Hepatocyte (in vitro differentiated cells): ENCODE results near the gene FAM210A. TPM values are rescaled to one million over a fixed set of nuclear protein-coding genes. Genes with fewer than 3 reads are reported as not detected.
A peak's percentile ranks its signal among the peaks of the same experiment; 100 is the strongest.

Source experiments
- DNase-seq: peaks from one replicate; pipeline ENCODE4 v3.0.0-alpha.2; 2016; ENCODE audit warnings: low spot score
- H2AFZ ChIP-seq: fragments of 200-600 bp; sonication (generic); 2 replicates; pipeline ENCODE4 v1.6.0; 2016; ENCODE audit warnings: antibody characterized with exemption, mild to moderate bottlenecking
- H3K27ac ChIP-seq: fragments of 200-600 bp; sonication (generic); 2 replicates; pipeline ENCODE4 v1.5.1; 2016; ENCODE audit warnings: mild to moderate bottlenecking
- H3K27me3 ChIP-seq: fragments of 200-600 bp; sonication (generic); 2 replicates; pipeline ENCODE4 v1.6.1; 2016
- H3K36me3 ChIP-seq: fragments of 200-600 bp; sonication (generic); replicated peaks from 2 replicates; pipeline ENCODE4 v1.5.1; 2016; ENCODE audit warnings: low read depth; ENCODE audit not compliant: insufficient read depth
- H3K4me1 ChIP-seq: fragments of 200-600 bp; sonication (generic); 2 replicates; pipeline ENCODE4 v1.5.1; 2016; ENCODE audit warnings: mild to moderate bottlenecking, moderate library complexity; ENCODE audit not compliant: insufficient read depth
- H3K4me2 ChIP-seq: fragments of 200-600 bp; sonication (generic); 2 replicates; pipeline ENCODE4 v1.6.0; 2016
- H3K4me3 ChIP-seq: fragments of 200-600 bp; sonication (generic); 2 replicates; pipeline ENCODE4 v1.5.1; 2016; ENCODE audit warnings: mild to moderate bottlenecking
- H3K79me2 ChIP-seq: fragments of 200-600 bp; sonication (generic); 2 replicates; pipeline ENCODE4 v1.6.0; 2017; ENCODE audit warnings: mild to moderate bottlenecking
- H3K9me2 ChIP-seq: fragments of 200-600 bp; sonication (generic); replicated peaks from 2 replicates; pipeline ENCODE4 v1.6.0; 2017; ENCODE audit warnings: mild to moderate bottlenecking; ENCODE audit not compliant: insufficient read depth
- H3K9me3 ChIP-seq: fragments of 200-600 bp; sonication (generic); 2 replicates; pipeline ENCODE4 v1.5.1; 2016; ENCODE audit warnings: low read depth, mild to moderate bottlenecking
- H4K20me1 ChIP-seq: fragments of 200-600 bp; sonication (generic); 2 replicates; pipeline ENCODE4 v1.6.0; 2016; ENCODE audit warnings: mild to moderate bottlenecking; ENCODE audit not compliant: insufficient read depth, poor library complexity, severe bottlenecking
- EZH2 ChIP-seq: fragments of 200-600 bp; sonication (generic); IDR thresholded peaks from 2 replicates; pipeline ENCODE4 v1.6.1; 2016; ENCODE audit warnings: antibody characterized with exemption, mild to moderate bottlenecking, borderline replicate concordance
- EZH2phosphoT487 ChIP-seq: fragments of 200-600 bp; sonication (generic); IDR thresholded peaks from one replicate; pipeline ENCODE4 v1.6.1; 2018; ENCODE audit warnings: antibody characterized with exemption, mild to moderate bottlenecking, low read depth, moderate library complexity; ENCODE audit not compliant: unreplicated experiment, severe bottlenecking
- WGBS: methylation state at CpG from one replicate; pipeline ENCODE4 v1.1.6; 2016; ENCODE audit warnings: low lambda C conversion rate; ENCODE audit errors: missing lambda C conversion rate; 5-methylcytosine and 5-hydroxymethylcytosine counted together
- polyA plus RNA-seq: library from polyadenylated mRNA; unstranded; fragments of >200 nt; fragmentation: Nextera tagmentation; extraction: Ambion mirVana; gene quantifications from 2 replicates; pipeline ENCODE4 v1.2.1, GENCODE V29; 2016
- total RNA-seq: library from RNA; depleted of rRNA; stranded (reverse); fragments of >200 nt; gene quantifications from 2 replicates; pipeline ENCODE4 v1.2.3, GENCODE V29; 2014
- TF ChIP-seq, protein P1 (sequence below): fragments of 200-600 bp; sonication (generic); IDR thresholded peaks from 2 replicates; pipeline ENCODE4 v1.5.1; 2016; ENCODE audit warnings: antibody characterized with exemption, mild to moderate bottlenecking; ENCODE audit not compliant: poor library complexity

FAM210A gene, protein sequence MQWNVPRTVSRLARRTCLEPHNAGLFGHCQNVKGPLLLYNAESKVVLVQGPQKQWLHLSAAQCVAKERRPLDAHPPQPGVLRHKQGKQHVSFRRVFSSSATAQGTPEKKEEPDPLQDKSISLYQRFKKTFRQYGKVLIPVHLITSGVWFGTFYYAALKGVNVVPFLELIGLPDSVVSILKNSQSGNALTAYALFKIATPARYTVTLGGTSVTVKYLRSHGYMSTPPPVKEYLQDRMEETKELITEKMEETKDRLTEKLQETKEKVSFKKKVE
- total RNA-seq: 20.6 and 25.0 TPM in 2 replicates
- polyA plus RNA-seq: 12.1 and 13.9 TPM in 2 replicates

DNA sequence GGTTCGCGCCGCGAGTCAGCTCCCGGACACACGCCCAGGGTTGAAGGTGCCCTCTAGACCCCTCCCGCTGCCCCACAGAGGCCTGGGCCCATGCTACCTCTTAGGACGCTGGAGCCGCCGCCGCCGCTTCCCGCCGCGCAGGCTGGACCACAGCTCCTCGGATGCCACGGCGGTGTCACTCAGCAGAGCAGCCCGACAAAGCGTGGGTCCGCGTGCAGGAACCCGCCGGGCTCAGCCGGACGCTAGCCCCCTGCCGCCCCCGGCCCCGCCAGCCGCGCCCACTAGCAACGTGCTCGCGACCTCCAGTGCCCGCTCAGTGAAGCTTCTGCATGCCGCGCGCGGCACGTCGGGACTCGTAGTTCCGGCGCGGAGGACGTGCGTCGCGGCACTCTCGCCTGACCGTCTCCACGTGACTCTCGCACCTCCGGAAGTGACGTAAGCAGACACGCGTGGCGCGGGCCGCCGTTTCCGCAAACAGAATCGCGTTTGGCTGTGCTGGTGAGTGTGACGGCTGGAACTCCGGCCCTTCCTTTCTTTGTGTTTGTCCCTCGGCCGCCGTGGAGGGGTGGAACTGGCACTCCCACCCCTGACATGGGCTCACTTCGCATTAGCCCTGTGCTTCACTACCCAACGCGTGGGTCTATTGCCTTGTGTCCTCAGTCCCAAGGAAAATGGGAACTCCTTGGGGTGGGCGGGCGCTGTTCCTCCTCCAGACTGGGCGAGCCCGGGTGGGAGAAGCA, at the start of gene FAM210A, which contains the start of gene RNMT:
Gene FAM210A, minus strand, starts transcription at position 327 of the 740 bp plus-strand sequence. CDS start 44,481 bp downstream, outside the sequence.
Gene RNMT, plus strand, starts transcription at position 442 of the 740 bp plus-strand sequence. CDS start 4,845 bp downstream, outside the sequence.
- H3K9me3 ChIP-seq: no peaks in the 10 kb centered on the region
- H3K27me3 ChIP-seq: no peaks in the 10 kb centered on the region
- H3K79me2 ChIP-seq: peaks cover 88% of the 10 kb centered on the region
- H4K20me1 ChIP-seq: peaks cover 21% of the 10 kb centered on the region
- H3K4me1 ChIP-seq: peaks cover 5% of the 10 kb centered on the region
- H3K36me3 ChIP-seq: no peaks in the 10 kb centered on the region
- 1% methylated on average over 52 of the region's 76 CpGs for WGBS
- H2AFZ ChIP-seq: peak within 1 kb of the TSS; percentile 67
- TF ChIP-seq EZH2phosphoT487: no peak
- TF ChIP-seq EZH2: no peak
- TF ChIP-seq, protein P1, sequence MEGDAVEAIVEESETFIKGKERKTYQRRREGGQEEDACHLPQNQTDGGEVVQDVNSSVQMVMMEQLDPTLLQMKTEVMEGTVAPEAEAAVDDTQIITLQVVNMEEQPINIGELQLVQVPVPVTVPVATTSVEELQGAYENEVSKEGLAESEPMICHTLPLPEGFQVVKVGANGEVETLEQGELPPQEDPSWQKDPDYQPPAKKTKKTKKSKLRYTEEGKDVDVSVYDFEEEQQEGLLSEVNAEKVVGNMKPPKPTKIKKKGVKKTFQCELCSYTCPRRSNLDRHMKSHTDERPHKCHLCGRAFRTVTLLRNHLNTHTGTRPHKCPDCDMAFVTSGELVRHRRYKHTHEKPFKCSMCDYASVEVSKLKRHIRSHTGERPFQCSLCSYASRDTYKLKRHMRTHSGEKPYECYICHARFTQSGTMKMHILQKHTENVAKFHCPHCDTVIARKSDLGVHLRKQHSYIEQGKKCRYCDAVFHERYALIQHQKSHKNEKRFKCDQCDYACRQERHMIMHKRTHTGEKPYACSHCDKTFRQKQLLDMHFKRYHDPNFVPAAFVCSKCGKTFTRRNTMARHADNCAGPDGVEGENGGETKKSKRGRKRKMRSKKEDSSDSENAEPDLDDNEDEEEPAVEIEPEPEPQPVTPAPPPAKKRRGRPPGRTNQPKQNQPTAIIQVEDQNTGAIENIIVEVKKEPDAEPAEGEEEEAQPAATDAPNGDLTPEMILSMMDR: peak; percentile 20
- H3K4me2 ChIP-seq: peak within 1 kb of the TSS; percentile 79
- DNase-seq: peak; percentile 98
- peak within 1 kb of the TSS; percentile 99 for H3K27ac ChIP-seq
- H3K9me2 ChIP-seq: no peaks in the 10 kb centered on the region
- H3K4me3 ChIP-seq: peak within 1 kb of the TSS; percentile 79

DNA sequence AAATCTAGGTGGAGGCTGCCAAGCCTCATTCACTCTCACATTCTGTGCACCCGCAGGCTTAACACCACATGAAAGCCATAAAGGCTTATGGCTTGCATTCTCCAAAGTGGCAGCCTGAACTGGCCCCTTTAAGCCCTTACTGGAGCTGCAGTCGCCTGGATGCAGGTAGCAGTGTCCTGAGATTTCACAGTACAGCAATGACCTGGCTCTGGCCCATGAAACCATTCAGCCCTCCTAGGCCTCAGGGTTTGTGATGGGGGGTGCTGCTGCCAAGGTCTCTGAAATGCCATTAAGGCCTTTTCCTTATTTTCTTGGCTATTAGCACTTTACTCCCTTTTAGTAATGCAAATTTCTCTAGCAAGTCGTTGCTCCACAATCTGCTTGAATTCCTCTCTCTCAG, 48.7 kb upstream of the FAM210A start:
- Histone ChIP-seq H3K4me1 (no peaks in the 10 kb centered on the region), H2AFZ (no peak overlapping the region), H3K27me3 (no peaks in the 10 kb centered on the region), H3K9me2 (no peaks in the 10 kb centered on the region), H3K36me3 (no peaks in the 10 kb centered on the region), H3K9me3 (no peaks in the 10 kb centered on the region), H3K79me2 (no peaks in the 10 kb centered on the region), H3K27ac (no peak overlapping the region), H4K20me1 (no peaks in the 10 kb centered on the region), H3K4me3 (no peak overlapping the region), H3K4me2 (no peak overlapping the region)
- WGBS: 51% methylated on average over 3 of the region's 3 CpGs
- DNase-seq: no peak
- TF ChIP-seq, protein P1: no peak
- TF ChIP-seq EZH2phosphoT487: no peak

DNA sequence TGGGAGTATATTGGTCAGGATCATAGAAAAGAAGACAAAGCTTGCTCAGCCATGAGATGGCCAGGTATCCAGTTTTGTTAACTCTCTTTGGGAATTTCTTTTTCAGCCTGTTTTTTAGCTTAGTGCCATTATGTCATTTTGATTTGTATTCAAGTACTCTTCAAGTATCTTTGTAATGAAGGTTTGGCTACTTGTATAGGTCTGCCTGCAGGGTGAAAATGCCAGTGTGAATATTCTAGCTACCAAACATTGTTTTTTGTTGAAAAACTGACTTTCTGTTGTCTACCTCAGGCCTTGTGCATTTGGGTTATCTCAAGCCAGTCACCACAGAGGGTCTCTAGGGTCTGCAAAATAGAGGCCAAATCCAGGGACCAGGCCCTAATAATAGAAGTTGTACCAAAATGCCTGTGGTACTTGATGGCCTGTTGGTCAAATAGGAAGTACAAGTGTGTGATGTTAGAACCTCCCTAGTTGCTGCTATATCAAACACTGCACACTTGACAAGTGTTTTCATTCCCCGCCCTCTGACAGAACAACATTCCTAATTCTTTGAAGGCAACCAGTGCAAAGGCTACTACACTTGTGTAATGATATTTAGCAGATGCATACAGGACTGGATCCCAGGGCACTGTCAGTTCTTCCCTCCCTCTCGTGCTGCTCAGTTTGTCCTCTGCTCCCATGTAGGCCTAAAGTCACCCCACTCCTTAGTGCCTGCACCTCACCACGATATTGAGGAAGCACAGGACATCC, 36.5 kb upstream of the FAM210A start:
- Histone ChIP-seq H3K9me3 (no peaks in the 10 kb centered on the region), H2AFZ (no peak overlapping the region), H3K27me3 (no peaks in the 10 kb centered on the region), H3K4me3 (no peak overlapping the region), H3K4me1 (no peaks in the 10 kb centered on the region), H3K9me2 (no peaks in the 10 kb centered on the region), H3K79me2 (no peaks in the 10 kb centered on the region), H3K36me3 (no peaks in the 10 kb centered on the region), H3K4me2 (no peak overlapping the region), H3K27ac (no peak overlapping the region), H4K20me1 (no peaks in the 10 kb centered on the region)
- TF ChIP-seq EZH2 (no peak), EZH2phosphoT487 (no peak)
- no peak for DNase-seq
- WGBS: 92% methylated on average over 3 of the region's 3 CpGs
